ENCODE data around the gene PDE4D.
A peak's percentile ranks its signal among the peaks of the same experiment; 100 is the strongest.
"Not testable (repeated sequence)": the region's sequence is repeated elsewhere in the genome, so short reads cannot be mapped to it uniquely, and the experiment has no call there.

PDE4D gene

GRCh38 chr5:58969795-58970194 is 923.7 kb downstream of the PDE4D start:
- DNase-seq (ENCODE audit: low read depth, low spot score), result no peak

- no peak for DNase-seq (ENCODE audit: low read depth, low spot score)
Measured at GRCh38 chr5:58969253-58969652, 924.3 kb downstream of the PDE4D start.

- DNase-seq (ENCODE audit: low read depth, low spot score), result no peak
Measured at GRCh38 chr5:58968350-58968749, 925.2 kb downstream of the PDE4D start.

DNA sequence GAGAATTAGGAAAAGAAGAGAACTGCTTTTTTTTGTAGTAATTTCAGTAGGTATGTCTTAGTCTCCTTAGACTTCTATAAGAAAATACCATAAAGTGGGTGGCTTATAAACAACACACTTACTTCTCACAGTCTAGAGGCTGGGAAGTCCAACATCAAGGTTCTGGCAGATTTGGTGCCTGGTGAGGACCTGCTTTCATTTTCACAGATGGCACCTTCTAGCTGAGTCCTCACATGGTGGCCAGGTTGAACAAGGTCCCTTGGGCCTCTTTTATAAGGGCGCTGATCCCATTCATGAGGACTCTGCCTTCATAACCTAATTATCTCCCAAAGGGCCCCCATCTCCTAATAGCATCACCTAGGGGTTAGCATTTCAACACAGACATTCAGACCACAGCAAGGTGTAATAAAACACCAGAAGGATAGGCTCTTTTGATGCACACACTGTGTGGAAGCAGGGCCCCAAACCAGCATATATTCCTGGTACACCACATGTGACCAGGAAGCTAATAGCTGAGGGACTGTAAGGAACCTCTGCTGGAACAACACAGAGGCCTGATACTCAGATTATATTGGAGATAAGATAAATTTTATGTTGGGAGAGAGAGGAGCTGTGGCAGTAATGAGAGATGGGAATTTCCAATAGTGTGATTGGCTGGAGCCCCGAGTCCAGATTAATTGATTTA is 925.8 kb downstream of the PDE4D start:
- DNase-seq (ENCODE audit: low read depth, low spot score), result no peak

DNA sequence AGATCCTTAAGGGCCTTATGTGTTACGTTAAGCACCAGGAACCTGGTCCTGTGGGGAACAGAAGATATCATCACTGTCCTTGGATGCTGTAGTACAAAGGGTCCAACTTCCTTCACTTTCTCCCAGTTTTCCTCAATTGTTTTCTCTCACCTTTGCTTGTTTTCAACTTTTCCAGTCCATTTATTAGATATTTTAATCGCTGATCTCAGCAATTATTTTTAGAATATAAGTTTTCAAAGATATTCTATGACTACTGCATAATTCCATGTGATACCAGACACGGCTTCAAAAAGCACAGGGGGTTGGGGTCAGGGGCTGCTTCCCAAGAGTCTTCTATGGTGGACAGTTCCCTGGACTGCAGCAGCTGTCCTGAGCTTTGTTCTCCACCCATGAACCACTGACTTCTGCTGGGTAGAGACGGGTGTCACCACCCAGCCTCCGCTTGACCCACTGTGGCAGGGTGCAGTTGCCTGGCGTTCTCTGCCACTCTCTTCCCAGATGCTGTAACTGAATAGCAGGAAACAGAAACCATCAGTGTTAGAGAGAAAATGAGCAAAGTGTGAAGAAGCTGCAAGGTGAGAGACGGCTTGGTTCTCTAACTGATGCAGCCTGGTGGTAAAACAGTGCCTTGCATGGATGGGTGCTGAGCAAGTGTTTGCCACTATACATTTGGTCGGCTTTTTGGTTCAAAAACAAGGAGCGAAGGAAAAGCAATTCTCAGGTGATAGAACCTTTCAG is 927.7 kb downstream of the PDE4D start:
- no peak for DNase-seq (ENCODE audit: low read depth, low spot score)

DNA sequence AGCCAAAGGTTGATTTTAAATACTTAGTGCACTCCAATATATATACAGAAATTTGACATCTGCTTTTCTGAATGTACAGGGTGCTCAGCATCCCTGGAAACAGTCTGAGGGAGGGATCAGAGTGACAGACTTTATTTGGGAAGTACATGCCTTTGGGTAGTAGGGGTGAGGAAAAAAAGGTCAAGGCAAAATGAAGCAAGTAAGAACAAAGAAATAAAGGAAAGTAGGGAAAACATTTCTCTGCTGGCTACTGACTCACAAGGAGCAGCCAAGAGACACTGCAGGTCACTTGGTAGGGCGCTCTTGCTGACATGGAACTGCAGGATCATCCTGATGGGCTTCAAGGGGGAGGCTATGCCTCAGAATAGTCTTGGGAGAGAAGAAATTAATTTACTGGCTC is 929.7 kb downstream of the PDE4D start:
- no peak for DNase-seq (ENCODE audit: low read depth, low spot score)

DNA sequence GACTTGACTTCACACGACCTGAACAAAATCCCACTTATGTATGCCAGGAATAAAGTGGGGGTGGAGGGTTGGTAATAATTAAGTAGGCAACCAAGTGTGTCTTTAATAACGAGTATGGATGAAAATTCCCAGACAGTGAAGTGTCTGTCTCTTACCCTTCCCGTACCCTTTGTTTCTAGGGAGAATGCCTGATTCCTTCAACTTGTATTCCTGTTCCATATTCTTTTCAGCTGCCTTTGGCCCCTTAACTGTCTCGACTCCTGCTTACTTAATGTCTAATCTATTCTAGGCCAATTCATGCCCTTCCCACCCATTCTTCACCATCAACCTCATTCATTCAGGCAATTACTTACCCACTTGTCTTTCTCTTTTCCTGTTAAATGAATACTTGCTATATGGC is 930.2 kb downstream of the PDE4D start:
- DNase-seq (ENCODE audit: low read depth, low spot score), result no peak

- DNase-seq (ENCODE audit: low read depth, low spot score), result no peak
Measured at GRCh38 chr5:58961631-58962280, 931.8 kb downstream of the PDE4D start.

DNA sequence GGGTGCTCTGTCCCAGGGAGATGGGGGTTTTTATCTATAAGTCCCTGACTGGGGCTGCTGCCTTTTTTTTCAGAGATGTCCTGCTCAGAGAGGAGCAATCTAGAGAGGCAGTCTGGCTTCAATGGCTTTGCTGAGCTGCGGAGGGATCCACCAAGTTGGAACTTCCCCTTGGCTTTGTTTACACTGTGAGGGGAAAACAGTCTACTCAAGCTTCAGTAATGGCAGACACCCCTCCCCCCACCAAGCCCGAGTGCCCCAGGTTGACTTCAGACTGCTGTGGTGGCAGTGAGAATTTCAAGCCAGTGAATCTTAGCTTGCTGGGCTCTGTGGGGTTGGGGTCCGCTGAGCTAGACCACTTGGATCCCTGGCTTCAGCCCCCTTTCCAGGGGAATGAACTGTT is 934.8 kb downstream of the PDE4D start:
- peak; percentile 62 for DNase-seq (ENCODE audit: low read depth, low spot score)

GRCh38 chr5:58953218-58953617 is 940.3 kb downstream of the PDE4D start:
- DNase-seq (ENCODE audit: low read depth, low spot score), result not testable (repeated sequence)

DNA sequence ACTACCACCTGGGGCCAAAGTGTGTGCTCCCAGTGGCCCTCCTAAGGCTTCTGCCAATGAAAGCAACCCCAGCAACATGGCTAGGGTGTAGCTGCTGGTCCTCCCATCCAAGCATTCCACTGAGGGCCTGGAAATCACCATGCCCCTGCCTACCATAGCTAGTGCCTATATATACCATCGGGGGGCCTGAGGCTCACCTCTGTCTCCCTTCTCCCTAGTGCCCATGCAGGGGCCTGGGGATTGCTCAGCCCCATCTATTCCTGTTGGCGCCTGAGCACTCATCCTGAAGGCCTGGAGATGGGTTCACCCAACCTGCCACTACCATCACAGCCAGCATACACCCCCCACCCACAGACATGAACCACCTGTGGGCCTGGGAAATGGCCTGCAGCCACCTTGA is 943.3 kb downstream of the PDE4D start:
- no peak for DNase-seq (ENCODE audit: low read depth, low spot score)

GRCh38 chr5:58946230-58946629 is 947.3 kb downstream of the PDE4D start:
- no peak for DNase-seq (ENCODE audit: low read depth, low spot score)

DNA sequence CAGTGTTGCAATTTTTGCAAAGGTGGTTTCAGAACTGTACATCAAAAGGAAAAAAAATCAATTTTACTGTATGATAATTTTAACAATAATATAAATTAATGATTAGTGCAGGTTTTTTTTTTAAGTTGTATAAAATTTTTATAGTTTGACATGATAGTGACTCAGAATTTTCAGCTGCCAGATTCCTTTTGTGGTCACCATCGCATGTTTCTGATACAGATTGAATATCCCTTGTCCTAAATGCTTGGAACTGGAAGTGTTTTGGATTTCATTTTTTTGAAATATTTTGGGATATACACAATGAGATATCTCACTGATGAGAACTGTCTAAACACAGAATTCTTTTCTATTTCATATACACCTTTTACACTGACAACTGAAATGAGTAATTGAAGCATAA is 949.3 kb downstream of the PDE4D start:
- no peak for DNase-seq (ENCODE audit: low read depth, low spot score)

- DNase-seq (ENCODE audit: low read depth, low spot score), result no peak
Measured at GRCh38 chr5:58940446-58940845, 953.1 kb downstream of the PDE4D start.

DNA sequence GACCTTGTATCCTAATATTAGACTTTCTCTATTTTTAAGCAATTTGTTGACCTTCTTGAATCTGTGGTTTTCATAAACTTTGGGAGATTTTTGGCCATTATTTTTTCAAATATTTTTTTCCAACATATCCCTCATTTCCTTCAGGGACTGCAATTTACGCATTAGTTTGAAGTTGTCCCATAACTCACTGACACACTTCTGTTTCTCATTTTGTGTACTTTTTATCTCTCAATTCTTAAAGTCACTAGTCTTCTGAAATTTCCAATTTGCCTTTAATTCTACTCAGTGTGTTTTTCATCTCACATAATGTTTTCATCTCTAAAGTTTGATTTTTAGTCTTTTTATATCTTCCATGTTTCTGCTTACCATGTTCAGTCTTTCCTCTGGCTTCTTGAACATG is 953.9 kb downstream of the PDE4D start:
- no peak for DNase-seq (ENCODE audit: low read depth, low spot score)

- DNase-seq (ENCODE audit: low read depth, low spot score), result no peak
Measured at GRCh38 chr5:58938563-58939424, 954.7 kb downstream of the PDE4D start.

DNA sequence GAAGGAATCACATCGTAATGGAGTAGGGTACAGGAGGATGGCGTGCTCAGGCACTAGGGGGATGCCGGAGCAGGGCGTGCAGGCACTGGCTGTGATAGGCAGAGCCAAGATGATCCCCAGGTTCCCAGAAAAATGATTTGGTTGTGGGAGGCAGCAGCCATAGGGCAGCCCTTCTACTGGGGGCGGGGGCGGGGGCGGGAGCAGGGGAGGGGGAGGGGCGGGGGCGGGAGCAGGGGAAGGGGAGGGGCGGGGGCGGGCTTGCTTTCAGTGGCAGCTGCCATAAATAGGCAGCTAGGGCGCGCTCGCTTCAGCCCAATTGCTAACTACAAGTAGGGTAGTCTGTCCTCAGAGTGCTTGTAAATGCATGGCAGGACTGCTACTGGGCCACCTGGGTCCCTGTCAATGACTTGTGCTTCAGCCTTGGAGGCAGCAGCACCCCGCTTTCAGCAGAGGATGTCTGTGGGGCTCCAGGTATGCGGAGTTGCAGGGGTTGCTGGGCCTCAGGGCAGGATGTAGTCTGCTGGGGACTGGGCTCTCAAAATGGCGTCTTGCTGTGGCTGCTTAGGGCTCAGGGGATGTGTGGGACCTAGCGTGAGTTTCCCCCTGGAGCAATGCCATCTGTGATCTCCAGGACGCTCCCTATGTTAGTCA is 956.4 kb downstream of the PDE4D start:
- peak; percentile 13 for DNase-seq (ENCODE audit: low read depth, low spot score)

DNA sequence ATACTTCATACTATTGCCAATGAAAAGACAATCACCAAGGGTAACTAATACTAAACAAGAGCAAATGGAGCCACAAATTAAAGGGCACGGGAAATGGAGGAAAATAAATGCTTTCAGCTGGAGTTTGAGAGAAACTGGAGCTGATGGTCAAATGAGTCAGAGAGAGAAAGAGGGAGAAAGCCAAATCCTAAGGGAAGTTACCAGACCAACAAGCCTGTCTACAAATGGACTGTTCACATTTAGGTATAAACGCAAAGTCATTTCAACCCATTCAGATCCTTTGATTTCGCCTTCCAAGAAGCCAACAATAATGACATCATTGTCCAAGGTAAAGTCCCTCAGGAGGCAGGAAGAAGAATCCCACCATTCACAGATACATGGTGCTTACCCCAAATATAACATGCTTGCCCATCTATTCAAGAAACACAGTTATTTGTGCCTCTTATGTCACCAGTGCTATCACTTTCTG is 958.9 kb downstream of the PDE4D start:
- DNase-seq (ENCODE audit: low read depth, low spot score), result no peak

DNA sequence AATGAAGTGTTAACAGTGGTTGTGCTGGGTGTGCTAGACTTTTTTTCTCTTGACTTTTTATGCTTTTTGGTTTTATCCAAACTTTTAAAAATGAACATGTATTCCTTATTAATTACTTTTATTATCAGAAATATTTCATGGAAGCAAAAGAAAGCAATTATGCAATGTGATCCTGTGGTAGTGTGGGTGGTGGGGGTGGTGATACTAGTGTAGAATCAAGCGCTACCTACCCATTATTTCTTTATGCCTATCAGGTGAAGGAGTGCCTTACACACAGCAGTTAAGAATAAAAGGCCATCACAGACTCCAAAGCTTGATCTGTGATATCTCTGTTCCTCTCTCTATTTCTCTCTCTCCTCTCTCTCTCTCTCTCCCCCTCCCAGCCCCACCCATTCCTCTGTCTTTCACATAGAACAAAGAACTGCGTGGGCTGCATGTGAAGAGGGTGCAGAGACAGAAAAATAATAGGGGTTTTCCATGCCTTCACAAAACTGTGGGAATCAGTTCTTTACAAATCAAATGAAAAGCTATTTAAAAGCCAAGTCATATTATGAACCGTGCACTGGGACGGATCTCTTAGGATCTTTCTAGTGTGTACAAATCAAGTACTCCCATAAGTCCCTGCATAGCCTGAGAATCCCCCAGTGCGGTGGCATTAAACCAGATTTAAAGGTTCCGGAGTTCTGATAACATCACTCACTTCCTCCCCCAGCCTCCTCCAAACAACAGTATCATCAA is 959.5 kb downstream of the PDE4D start:
- DNase-seq (ENCODE audit: low read depth, low spot score), result no peak

GRCh38 chr5:58932057-58932612 is 961.4 kb downstream of the PDE4D start:
- no peak for DNase-seq (ENCODE audit: low read depth, low spot score)
